Activated CD4-positive, alpha-beta T cell treated with anti-CD3 and anti-CD28 coated beads for 36 hours (primary cell): ENCODE measurements around the gene P2RX2. TPM values are rescaled to one million over a fixed set of nuclear protein-coding genes. Genes with fewer than 3 reads are reported as not detected.

Experiments
- ATAC-seq: fragments of 200-7000 bp; cut with Tn5 transposase; one replicate; pipeline ENCODE4 v1.10.0; 2021; ENCODE audit warnings: mild to moderate bottlenecking, moderate library complexity
- CTCF ChIA-PET: fragments of 350-600 bp; sonication (Branson Sonifier 250); formaldehyde crosslinking; loops from one replicate; lab custom pipeline; 2021; ENCODE audit warnings: antibody characterized with exemption; lab: Charles Lee
- POLR2A ChIA-PET: fragments of 350-600 bp; sonication (Branson Sonifier 250); formaldehyde crosslinking; loops from one replicate; lab custom pipeline; 2021; ENCODE audit warnings: antibody characterized with exemption, inconsistent platforms; lab: Charles Lee
- DNase-seq: peaks from one replicate; pipeline ENCODE4 v3.0.0-alpha.2; 2020
- H3K27ac Mint-ChIP-seq: one replicate; pipeline ENCODE4 v1.8.0; 2021; ENCODE audit warnings: mixed read lengths
- H3K27me3 Mint-ChIP-seq: one replicate; pipeline ENCODE4 v1.8.0; 2021; ENCODE audit warnings: mixed read lengths
- H3K36me3 Mint-ChIP-seq: one replicate; pipeline ENCODE4 v1.8.0; 2021; ENCODE audit warnings: low read depth, mixed read lengths
- H3K4me1 Mint-ChIP-seq: one replicate; pipeline ENCODE4 v1.8.0; 2021; ENCODE audit warnings: mixed read lengths
- H3K4me3 Mint-ChIP-seq: one replicate; pipeline ENCODE4 v1.8.0; 2021; ENCODE audit warnings: mild to moderate bottlenecking, moderate library complexity, mixed read lengths
- H3K9me3 Mint-ChIP-seq: one replicate; pipeline ENCODE4 v1.8.0; 2021; ENCODE audit warnings: low read depth, mixed read lengths
- intact Hi-C, 2 experiments: fragments of 100-400 bp; cut with DNase I in 1 of 2; cut with micrococcal nuclease in 1 of 2; formaldehyde crosslinking; loops; one replicate each; pipeline versions ENCODE4 v1.14.2 to v1.15.1; 2022 to 2024; cut with DNase I, micrococcal nuclease
- total RNA-seq, 2 experiments: library from RNA; stranded (reverse); gene quantifications; one replicate each; pipeline ENCODE4 v1.2.3, GENCODE V29; 2021

The P2RX2 gene
- total RNA-seq, 2 experiments from 2014 or later: not detected

DNA sequence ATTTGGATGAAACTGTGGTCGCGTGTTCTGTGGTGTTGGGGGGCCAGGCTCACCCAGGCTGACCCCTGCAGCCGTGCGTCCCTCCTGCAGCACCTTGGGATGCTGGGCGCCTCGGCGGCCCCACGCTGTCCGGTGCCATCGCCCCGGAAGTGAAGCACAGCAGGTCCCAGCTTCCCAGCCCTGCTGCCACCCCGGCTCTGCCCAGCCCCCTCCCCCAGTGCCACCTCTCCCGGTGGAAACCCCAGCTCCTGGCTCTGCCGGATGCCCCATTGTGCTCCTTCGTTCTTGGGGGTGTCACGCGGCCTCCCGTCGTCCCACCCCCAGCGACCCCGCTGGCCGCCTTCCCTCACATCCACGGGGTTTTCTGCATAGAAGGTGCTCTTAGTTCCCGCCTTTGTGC is 33.4 kb upstream of the P2RX2 start:
- H3K36me3 Mint-ChIP-seq: peaks cover 6% of the 10 kb centered on the region
- no peak for DNase-seq
- intact Hi-C loops: no loop called here

DNA sequence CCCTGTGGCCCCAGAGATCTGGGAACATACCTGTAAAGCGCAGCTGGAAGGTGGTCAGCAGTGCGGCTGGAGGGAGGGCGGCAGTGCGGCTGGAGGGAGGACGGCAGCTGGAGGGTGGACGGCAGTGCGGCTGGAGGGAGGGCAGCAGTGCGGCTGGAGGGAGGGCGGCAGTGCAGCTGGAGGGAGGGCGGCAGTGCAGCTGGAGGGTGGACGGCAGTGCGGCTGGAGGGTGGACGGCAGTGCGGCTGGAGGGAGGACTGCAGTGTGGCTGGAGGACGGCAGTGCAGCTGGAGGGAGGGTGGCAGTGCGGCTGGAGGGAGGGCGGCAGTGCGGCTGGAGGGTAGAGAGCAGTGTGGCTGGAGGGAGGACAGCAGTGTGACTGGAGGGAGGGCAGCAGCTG is 31.6 kb upstream of the P2RX2 start:
- ATAC-seq (no peak), DNase-seq (no peak)
- Mint-ChIP-seq H3K27ac (no peak overlapping the region), H3K4me3 (no peak overlapping the region), H3K9me3 (no peaks in the 10 kb centered on the region), H3K27me3 (no peaks in the 10 kb centered on the region), H3K36me3 (peaks cover 4% of the 10 kb centered on the region), H3K4me1 (no peaks in the 10 kb centered on the region)
- ChIA-PET CTCF (interaction anchor here (0.6 kb wide), 1 partner anchor 32 kb away, joined by 3 read pairs; no protein-coding TSS in a partner anchor), POLR2A (no interaction called here)
- intact Hi-C loops: no loop called here

More for the DNA sequence above, 33.4 kb upstream of the P2RX2 start:
- H3K9me3 Mint-ChIP-seq: no peaks in the 10 kb centered on the region
- no peaks in the 10 kb centered on the region for H3K27me3 Mint-ChIP-seq
- no peaks in the 10 kb centered on the region for H3K4me1 Mint-ChIP-seq
- no peak for ATAC-seq
- H3K4me3 Mint-ChIP-seq: no peak overlapping the region
- CTCF ChIA-PET: no interaction called here
- POLR2A ChIA-PET: no interaction called here
- H3K27ac Mint-ChIP-seq: no peak overlapping the region

DNA sequence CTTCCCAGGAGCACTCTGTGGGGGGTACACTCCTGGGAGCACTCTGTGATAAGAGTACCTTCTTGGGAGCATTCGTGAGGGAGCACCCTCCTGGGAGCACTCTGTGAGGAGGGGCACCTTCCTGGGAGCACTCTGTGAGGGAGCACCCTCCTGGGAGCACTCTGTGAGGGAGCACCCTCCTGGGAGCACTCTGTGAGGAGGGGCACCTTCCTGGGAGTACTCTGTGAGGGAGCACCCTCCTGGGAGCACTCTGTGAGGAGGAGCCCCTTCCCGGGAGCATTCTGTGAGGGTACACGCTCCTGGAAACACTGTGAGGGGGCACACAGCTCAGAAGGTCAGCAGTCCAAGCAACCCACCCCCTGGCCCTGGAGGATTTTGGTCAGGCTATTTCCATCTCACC is 30.8 kb upstream of the P2RX2 start:
- ChIA-PET CTCF (no interaction called here), POLR2A (no interaction called here)
- H3K4me3 Mint-ChIP-seq: no peak overlapping the region
- no peaks in the 10 kb centered on the region for H3K4me1 Mint-ChIP-seq
- intact Hi-C loops: no loop called here
- H3K27me3 Mint-ChIP-seq: no peaks in the 10 kb centered on the region
- peaks cover 4% of the 10 kb centered on the region for H3K36me3 Mint-ChIP-seq
- H3K27ac Mint-ChIP-seq: no peak overlapping the region
- no peaks in the 10 kb centered on the region for H3K9me3 Mint-ChIP-seq
- ATAC-seq (no peak), DNase-seq (no peak)

DNA sequence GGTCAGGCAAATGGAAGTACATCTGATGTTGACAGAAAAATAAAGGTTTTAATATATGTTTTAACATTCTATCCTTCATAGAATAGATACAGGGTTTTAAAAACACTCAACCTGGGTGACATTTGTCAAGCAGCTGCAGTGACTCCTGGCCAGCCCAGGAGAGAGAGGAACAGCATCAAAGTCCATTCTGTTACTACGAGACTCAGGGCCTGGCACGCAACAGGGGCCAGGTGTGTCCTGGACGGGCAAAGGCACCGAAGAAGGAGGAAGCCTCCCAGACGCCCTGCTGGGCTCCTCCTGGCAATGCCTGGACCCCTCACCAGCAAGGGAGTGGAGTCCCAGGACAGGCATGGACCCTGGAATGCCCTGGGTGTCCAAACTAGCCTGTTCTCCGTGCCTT is 30.3 kb upstream of the P2RX2 start:
- H3K27ac Mint-ChIP-seq: no peak overlapping the region
- intact Hi-C loops: no loop called here
- ATAC-seq: peak; percentile 19
- H3K9me3 Mint-ChIP-seq: no peaks in the 10 kb centered on the region
- ChIA-PET POLR2A (no interaction called here), CTCF (interaction anchor here (1.1 kb wide), 1 partner anchor 27 kb away, joined by 3 read pairs; no protein-coding TSS in a partner anchor)
- H3K27me3 Mint-ChIP-seq: no peaks in the 10 kb centered on the region
- no peaks in the 10 kb centered on the region for H3K4me1 Mint-ChIP-seq
- H3K36me3 Mint-ChIP-seq: peaks cover 4% of the 10 kb centered on the region
- DNase-seq: no peak
- no peak overlapping the region for H3K4me3 Mint-ChIP-seq

DNA sequence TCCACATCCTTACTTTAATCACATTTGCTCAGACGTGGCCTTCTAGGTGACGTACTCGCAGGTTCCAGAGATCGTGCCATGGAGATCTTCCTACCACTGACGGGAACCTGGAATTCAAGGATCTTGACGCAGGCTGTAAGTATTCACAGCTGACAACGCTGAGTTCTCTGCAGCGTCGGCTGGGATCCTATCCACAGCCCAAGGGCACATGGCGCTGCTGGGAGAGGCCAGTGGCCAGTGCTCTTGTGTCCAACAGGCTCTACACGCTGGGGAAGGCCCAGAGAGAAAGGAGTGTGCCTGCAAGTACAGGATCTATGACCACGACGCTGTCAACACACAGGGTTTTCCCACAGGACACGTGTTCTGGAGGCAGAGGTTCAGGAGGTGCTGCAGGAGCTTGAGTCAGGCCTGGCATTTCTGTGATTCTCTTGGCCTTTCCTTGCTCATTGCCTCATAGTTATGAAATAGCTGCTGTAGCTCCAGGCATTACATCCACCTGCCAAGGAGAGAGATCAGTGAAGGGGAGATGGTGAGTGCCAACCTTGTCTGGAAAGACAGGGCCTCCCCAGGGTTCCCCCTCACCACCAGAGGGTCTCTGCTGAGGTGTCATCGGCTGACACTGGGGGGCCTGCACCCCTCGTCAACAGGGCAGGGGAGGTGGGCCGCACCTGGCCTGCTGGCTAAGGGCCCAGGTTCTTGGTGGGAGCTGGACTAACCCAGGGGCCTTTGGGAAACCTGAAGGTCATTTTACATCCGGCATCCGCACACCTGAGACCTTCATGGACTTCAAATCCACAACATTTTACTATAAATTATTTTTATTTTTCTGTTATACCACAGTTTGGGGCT is 29.5 kb upstream of the P2RX2 start:
- ChIA-PET POLR2A (no interaction called here), CTCF (interaction anchor here (1.1 kb wide), 1 partner anchor 28 kb away, joined by 3 read pairs; no protein-coding TSS in a partner anchor)
- H3K27me3 Mint-ChIP-seq: peaks cover 2% of the 10 kb centered on the region
- no peak overlapping the region for H3K4me3 Mint-ChIP-seq
- ATAC-seq: no peak
- no peak overlapping the region for H3K27ac Mint-ChIP-seq
- H3K36me3 Mint-ChIP-seq: no peaks in the 10 kb centered on the region
- no peaks in the 10 kb centered on the region for H3K9me3 Mint-ChIP-seq
- no peak for DNase-seq
- H3K4me1 Mint-ChIP-seq: no peaks in the 10 kb centered on the region
- intact Hi-C loops: no loop called here

DNA sequence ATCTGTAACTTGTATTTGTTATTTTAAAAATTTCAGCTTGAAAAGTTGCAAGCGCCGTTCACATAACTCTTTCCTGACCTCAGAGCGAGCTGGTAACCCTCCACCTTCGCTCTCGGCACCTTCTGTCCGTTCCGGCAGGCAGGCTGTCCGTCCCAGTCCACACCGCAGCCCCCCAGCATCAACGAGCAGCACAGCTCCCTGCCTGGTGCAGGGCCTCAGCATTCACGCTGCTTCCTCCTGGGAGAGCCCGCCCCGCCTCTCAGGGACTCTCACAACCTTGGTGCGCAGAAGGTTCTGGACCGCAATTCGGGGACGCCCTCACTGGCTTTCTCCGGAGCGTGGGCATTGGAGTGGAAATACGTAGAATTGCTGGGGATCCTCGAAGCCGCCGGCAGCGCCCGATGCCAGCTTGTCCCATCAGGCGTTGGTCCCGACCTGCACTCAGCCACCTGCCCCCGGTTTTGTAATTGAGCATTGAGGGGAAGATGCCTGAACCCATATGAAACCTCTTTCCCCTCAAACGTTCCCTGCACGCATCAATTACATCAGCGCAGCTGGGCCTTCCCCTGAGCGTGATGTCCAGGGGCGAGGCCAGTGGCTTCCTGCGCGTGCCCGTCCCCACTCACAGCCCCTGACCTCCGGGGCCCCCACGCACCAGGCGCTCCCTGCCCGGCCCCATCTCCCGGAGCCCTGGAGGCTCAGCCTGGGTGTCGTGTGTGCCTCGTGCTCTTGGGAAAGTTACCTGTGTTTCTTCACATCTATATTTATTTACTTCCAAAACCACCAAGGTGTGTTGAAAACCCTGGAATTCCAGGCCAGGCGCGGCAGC is 27.3 kb upstream of the P2RX2 start:
- Mint-ChIP-seq H3K4me3 (no peak overlapping the region), H3K4me1 (no peaks in the 10 kb centered on the region), H3K27me3 (peaks cover 4% of the 10 kb centered on the region), H3K27ac (no peak overlapping the region), H3K9me3 (no peaks in the 10 kb centered on the region), H3K36me3 (no peaks in the 10 kb centered on the region)
- ATAC-seq (no peak), DNase-seq (no peak)
- intact Hi-C loops: no loop called here
- ChIA-PET CTCF (interaction anchor here (0.6 to 0.9 kb wide), 4 partner anchors 10 to 254 kb away, joined by 3 read pairs; no protein-coding TSS in a partner anchor), POLR2A (no interaction called here)

DNA sequence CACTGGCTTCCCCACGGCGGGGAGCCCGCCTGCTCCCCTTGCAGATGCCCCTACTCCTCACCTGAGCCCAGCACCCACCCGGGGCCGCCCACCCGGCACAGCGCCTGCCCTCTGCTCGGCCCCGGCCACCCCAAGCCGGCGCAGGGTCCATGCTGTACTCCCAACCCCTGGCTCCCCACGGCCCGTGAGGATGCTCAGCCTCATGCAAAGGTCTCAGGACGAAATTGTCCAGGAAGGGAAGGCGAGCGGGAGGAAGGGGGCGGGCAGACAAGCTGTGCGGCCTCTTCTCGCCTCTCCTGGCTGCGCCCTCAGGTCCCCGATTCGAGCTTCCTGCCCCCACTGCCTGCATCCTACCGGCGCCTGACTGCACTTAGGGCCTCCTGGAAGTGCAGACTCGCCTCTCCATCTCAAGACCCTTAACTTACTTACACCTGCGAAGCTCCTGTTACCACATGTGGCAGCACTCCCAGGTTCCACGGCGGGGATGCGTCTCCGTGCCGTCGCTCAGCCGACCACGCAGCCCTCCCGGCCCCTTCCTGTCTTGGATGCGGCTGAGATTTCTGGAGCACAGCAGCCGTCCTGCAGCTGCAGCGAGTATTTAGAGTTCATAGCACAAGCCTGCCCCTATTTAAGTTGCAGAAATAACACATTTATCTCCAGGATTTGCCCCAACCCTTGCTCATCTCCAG is 26.1 kb upstream of the P2RX2 start:
- DNase-seq (no peak), ATAC-seq (no peak)
- intact Hi-C loops: no loop called here
- Mint-ChIP-seq H3K9me3 (no peaks in the 10 kb centered on the region), H3K4me3 (no peak overlapping the region), H3K4me1 (peaks cover 3% of the 10 kb centered on the region), H3K27me3 (peaks cover 8% of the 10 kb centered on the region), H3K36me3 (no peaks in the 10 kb centered on the region), H3K27ac (no peak overlapping the region)
- ChIA-PET POLR2A (no interaction called here), CTCF (no interaction called here)

DNA sequence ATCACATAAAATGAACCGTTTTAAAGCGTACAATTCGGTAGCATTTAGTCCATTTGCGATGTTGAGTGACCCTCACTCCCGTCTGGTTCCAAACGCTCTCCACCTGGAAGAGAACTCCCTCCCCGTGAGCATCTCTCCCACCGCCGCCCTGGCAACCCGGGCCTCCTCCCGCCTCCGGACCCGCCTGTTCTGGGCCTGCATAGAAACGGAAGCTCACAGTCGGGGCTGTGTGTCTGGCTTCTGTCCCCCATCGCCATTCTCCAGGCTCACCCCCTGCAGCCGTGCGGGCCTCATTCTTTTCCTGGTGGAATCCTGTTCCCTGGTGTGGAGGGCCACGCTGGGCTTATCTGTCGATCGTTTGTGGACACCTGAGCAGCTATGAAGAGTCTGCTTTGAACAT is 25.5 kb upstream of the P2RX2 start:
- POLR2A ChIA-PET: no interaction called here
- H3K27ac Mint-ChIP-seq: no peak overlapping the region
- no peaks in the 10 kb centered on the region for H3K36me3 Mint-ChIP-seq
- no peak for ATAC-seq
- CTCF ChIA-PET: no interaction called here
- H3K27me3 Mint-ChIP-seq: peaks cover 12% of the 10 kb centered on the region
- intact Hi-C loops: no loop called here
- no peak overlapping the region for H3K4me3 Mint-ChIP-seq
- no peaks in the 10 kb centered on the region for H3K9me3 Mint-ChIP-seq
- no peak for DNase-seq
- peaks cover 7% of the 10 kb centered on the region for H3K4me1 Mint-ChIP-seq

DNA sequence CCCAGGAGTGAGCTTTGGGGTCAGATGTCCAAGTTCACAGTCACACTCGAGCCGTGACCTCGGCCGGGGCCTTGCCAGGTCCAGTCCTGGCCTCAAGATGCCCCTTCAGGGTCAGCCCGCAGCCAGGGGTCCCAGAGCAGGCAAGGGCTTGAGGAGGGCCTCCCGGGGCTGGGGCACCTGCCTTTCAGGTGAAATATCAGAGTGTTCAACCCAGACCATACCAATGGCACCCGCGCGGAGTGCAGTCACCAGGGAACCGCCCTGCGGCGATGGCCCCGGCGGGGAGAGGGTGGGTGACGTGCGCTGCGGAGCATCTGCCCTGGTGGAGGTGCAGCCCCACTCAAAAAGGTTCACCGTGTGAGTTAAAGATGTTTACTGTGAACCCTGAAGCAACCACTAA is 25.1 kb upstream of the P2RX2 start:
- CTCF ChIA-PET: no interaction called here
- peaks cover 8% of the 10 kb centered on the region for H3K4me1 Mint-ChIP-seq

DNA sequence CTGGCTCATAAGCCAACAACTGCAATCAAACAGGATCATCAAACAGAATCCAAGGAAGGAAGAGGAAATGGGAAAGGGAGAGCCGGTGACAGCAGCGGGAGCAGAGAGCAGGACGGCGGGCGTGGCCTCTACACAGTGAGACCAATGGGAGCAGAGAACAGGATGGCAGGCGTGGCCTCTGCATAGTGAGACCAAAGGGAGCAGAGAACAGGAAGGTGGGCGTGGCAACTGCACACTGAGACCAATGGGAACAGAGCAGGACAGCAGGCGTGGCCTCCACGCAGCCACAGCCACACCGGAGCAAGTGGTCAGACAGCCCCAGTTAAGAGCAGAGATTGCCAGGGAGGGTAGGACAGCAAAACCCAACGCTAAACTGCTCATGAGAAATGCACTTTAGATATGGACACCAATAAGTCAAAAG is 24.6 kb upstream of the P2RX2 start:
- ChIA-PET POLR2A (no interaction called here), CTCF (interaction anchor here (2.5 kb wide), 1 partner anchor 20 kb away, joined by 8 read pairs; no protein-coding TSS in a partner anchor)
- H3K4me3 Mint-ChIP-seq: no peak overlapping the region
- DNase-seq: peak; percentile 50
- ATAC-seq: peak; percentile 88
- peaks cover 16% of the 10 kb centered on the region for H3K27me3 Mint-ChIP-seq
- no peaks in the 10 kb centered on the region for H3K36me3 Mint-ChIP-seq
- no peak overlapping the region for H3K27ac Mint-ChIP-seq
- intact Hi-C loops: no loop called here
- H3K9me3 Mint-ChIP-seq: no peaks in the 10 kb centered on the region
- H3K4me1 Mint-ChIP-seq: peaks cover 12% of the 10 kb centered on the region

More for the DNA sequence above, 25.1 kb upstream of the P2RX2 start:
- H3K9me3 Mint-ChIP-seq: no peaks in the 10 kb centered on the region
- DNase-seq (no peak), ATAC-seq (no peak)
- peaks cover 12% of the 10 kb centered on the region for H3K27me3 Mint-ChIP-seq
- H3K36me3 Mint-ChIP-seq: no peaks in the 10 kb centered on the region
- intact Hi-C loops: no loop called here
- H3K27ac Mint-ChIP-seq: no peak overlapping the region
- no peak overlapping the region for H3K4me3 Mint-ChIP-seq
- POLR2A ChIA-PET: no interaction called here

DNA sequence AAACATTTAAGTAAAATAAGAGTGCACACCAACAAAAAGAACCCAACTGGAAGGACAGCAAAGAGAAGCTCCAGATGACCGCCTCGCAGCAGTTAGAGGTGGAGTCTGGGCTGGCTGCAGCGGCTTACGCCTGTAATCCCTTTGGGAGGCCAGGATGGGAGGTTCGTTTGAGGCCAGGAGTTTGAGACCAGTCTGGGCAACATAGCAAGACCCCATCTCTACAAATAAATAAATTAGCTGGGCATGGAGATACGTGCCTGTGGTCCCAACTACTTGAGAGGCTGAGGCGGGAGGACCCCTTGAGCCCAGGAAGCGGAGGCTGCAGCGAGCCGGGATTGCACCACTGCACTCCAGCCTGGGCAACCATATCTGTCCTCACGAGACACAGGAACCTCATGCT is 23.4 kb upstream of the P2RX2 start:
- Mint-ChIP-seq H3K27me3 (peaks cover 23% of the 10 kb centered on the region), H3K4me1 (peaks cover 12% of the 10 kb centered on the region), H3K36me3 (no peaks in the 10 kb centered on the region), H3K4me3 (no peak overlapping the region), H3K27ac (no peak overlapping the region), H3K9me3 (no peaks in the 10 kb centered on the region)
- ATAC-seq (no peak), DNase-seq (no peak)
- ChIA-PET CTCF (interaction anchor here (1.5 to 2.5 kb wide), 2 partner anchors 19 to 22 kb away, joined by 4 to 8 read pairs; no protein-coding TSS in a partner anchor), POLR2A (no interaction called here)
- intact Hi-C loops: no loop called here
